Stimulated activated effector memory CD8-positive, alpha-beta T cell treated with anti-CD3 and anti-CD28 coated beads, Interleukin-12 subunit alpha, Interleukin-12 subunit beta, amount 100 ng/mL, for 72 hours (primary cell): Measurements from ENCODE around the gene SOAT1.
A peak's percentile ranks its signal among the peaks of the same experiment; 100 is the strongest.
"Not testable (repeated sequence)": the region's sequence is repeated elsewhere in the genome, so short reads cannot be mapped to it uniquely, and the experiment has no call there.

Experiments
- ATAC-seq: fragments of 150-1000 bp; cut with Tn5 transposase; 2 replicates; pipeline ENCODE4 v1.10.0; 2021
- DNase-seq, 2 donors: peaks; one replicate each; pipeline ENCODE4 v3.0.0; 2021 to 2022; ENCODE audit warnings: low spot score in 2 of 2
- H3K27ac Mint-ChIP-seq: one replicate; pipeline ENCODE4 v1.8.0; 2022; ENCODE audit warnings: mild to moderate bottlenecking, mixed read lengths
- H3K36me3 Mint-ChIP-seq: one replicate; pipeline ENCODE4 v1.8.0; 2022; ENCODE audit warnings: mild to moderate bottlenecking, mixed read lengths
- H3K4me1 Mint-ChIP-seq: one replicate; pipeline ENCODE4 v1.8.0; 2022; ENCODE audit warnings: mixed read lengths
- H3K4me3 Mint-ChIP-seq: one replicate; pipeline ENCODE4 v1.8.0; 2022; ENCODE audit warnings: mild to moderate bottlenecking, mixed read lengths
- H3K9me3 Mint-ChIP-seq: one replicate; pipeline ENCODE4 v1.8.0; 2022; ENCODE audit warnings: mixed read lengths

The SOAT1 gene

GRCh38 chr1:179361631-179362030 lies 68.0 kb downstream of the SOAT1 start:
- not testable (repeated sequence) for H3K9me3 Mint-ChIP-seq, H3K27ac Mint-ChIP-seq, H3K4me3 Mint-ChIP-seq, H3K4me1 Mint-ChIP-seq, DNase-seq, ATAC-seq
- peaks cover 13% of the 10 kb centered on the region for H3K36me3 Mint-ChIP-seq

- H3K4me3 Mint-ChIP-seq = peak within 1 kb of the TSS; percentile 77
- no peaks in the 10 kb centered on the region for H3K9me3 Mint-ChIP-seq
- DNase-seq = peak; percentile 81 to 94
- peaks cover 10% of the 10 kb centered on the region for H3K36me3 Mint-ChIP-seq
- ATAC-seq = peak; percentile 98
- H3K4me1 Mint-ChIP-seq = no peaks in the 10 kb centered on the region
- H3K27ac Mint-ChIP-seq = peak within 1 kb of the TSS; percentile 99
Measured at GRCh38 chr1:179365342-179366092, 71.9 kb downstream of the SOAT1 start, which contains the start of gene AXDND1. AXDND1 (plus strand) TSS chr1:179365971; CDS start chr1:179366510, 539 bp downstream.

- peak in 1 of 2 donors; percentile 53 for DNase-seq
- Mint-ChIP-seq H3K4me1 (no peaks in the 10 kb centered on the region), H3K9me3 (no peaks in the 10 kb centered on the region), H3K4me3 (peak overlapping the region; percentile 77), H3K36me3 (peaks cover 10% of the 10 kb centered on the region), H3K27ac (peak overlapping the region; percentile 99)
- ATAC-seq = peak; percentile 6
Measured at GRCh38 chr1:179366093-179366800, 72.7 kb downstream of the SOAT1 start.

GRCh38 chr1:179369751-179370341 lies 76.2 kb downstream of the SOAT1 start:
- H3K4me1 Mint-ChIP-seq = no peaks in the 10 kb centered on the region
- no peak overlapping the region for H3K4me3 Mint-ChIP-seq
- no peak overlapping the region for H3K27ac Mint-ChIP-seq
- H3K36me3 Mint-ChIP-seq = peaks cover 10% of the 10 kb centered on the region
- ATAC-seq (peak; percentile 23), DNase-seq (peak in 1 of 2 donors; percentile 8)
- H3K9me3 Mint-ChIP-seq = no peaks in the 10 kb centered on the region

GRCh38 chr1:179372160-179372559 lies 78.6 kb downstream of the SOAT1 start:
- no peaks in the 10 kb centered on the region for H3K36me3 Mint-ChIP-seq
- no peaks in the 10 kb centered on the region for H3K4me1 Mint-ChIP-seq
- no peak overlapping the region for H3K27ac Mint-ChIP-seq
- DNase-seq (no peak), ATAC-seq (no peak)
- H3K4me3 Mint-ChIP-seq = no peak overlapping the region
- H3K9me3 Mint-ChIP-seq = no peaks in the 10 kb centered on the region

GRCh38 chr1:179376223-179376622 lies 82.6 kb downstream of the SOAT1 start:
- no peak overlapping the region for H3K4me3 Mint-ChIP-seq
- no peak for ATAC-seq

GRCh38 chr1:179380299-179380698 lies 86.7 kb downstream of the SOAT1 start:
- Mint-ChIP-seq H3K9me3 (no peaks in the 10 kb centered on the region), H3K4me1 (no peaks in the 10 kb centered on the region), H3K27ac (no peak overlapping the region), H3K4me3 (no peak overlapping the region), H3K36me3 (no peaks in the 10 kb centered on the region)
- ATAC-seq (no peak), DNase-seq (no peak)

More at GRCh38 chr1:179376223-179376622, 82.6 kb downstream of the SOAT1 start:
- no peak for DNase-seq
- H3K27ac Mint-ChIP-seq = no peak overlapping the region
- no peaks in the 10 kb centered on the region for H3K9me3 Mint-ChIP-seq
- H3K4me1 Mint-ChIP-seq = no peaks in the 10 kb centered on the region
- no peaks in the 10 kb centered on the region for H3K36me3 Mint-ChIP-seq

- DNase-seq = no peak
- no peak for ATAC-seq
Measured at GRCh38 chr1:179384027-179384426, 90.4 kb downstream of the SOAT1 start.

GRCh38 chr1:179385510-179385909 lies 91.9 kb downstream of the SOAT1 start:
- Mint-ChIP-seq H3K36me3 (no peaks in the 10 kb centered on the region), H3K4me1 (no peaks in the 10 kb centered on the region), H3K27ac (no peak overlapping the region), H3K4me3 (no peak overlapping the region), H3K9me3 (no peaks in the 10 kb centered on the region)
- no peak for DNase-seq
- no peak for ATAC-seq

More at GRCh38 chr1:179384027-179384426, 90.4 kb downstream of the SOAT1 start:
- Mint-ChIP-seq H3K4me1 (no peaks in the 10 kb centered on the region), H3K4me3 (no peak overlapping the region), H3K9me3 (no peaks in the 10 kb centered on the region), H3K27ac (no peak overlapping the region), H3K36me3 (no peaks in the 10 kb centered on the region)

GRCh38 chr1:179393721-179394120 lies 100.1 kb downstream of the SOAT1 start:
- no peak overlapping the region for H3K27ac Mint-ChIP-seq
- H3K4me3 Mint-ChIP-seq = no peak overlapping the region
- no peaks in the 10 kb centered on the region for H3K4me1 Mint-ChIP-seq
- peaks cover 5% of the 10 kb centered on the region for H3K9me3 Mint-ChIP-seq
- H3K36me3 Mint-ChIP-seq = no peaks in the 10 kb centered on the region
- DNase-seq = no peak
- ATAC-seq = no peak

GRCh38 chr1:179399399-179399798 lies 105.8 kb downstream of the SOAT1 start:
- H3K4me3 Mint-ChIP-seq, H3K27ac Mint-ChIP-seq, H3K4me1 Mint-ChIP-seq, H3K9me3 Mint-ChIP-seq, H3K36me3 Mint-ChIP-seq, DNase-seq, ATAC-seq: not testable (repeated sequence)
